Natural killer cell (primary cell): Measurements from ENCODE around the gene SPOCK1. TPM values are rescaled to one million over a fixed set of nuclear protein-coding genes. Genes with fewer than 3 reads are reported as not detected.

Experiments used
- ATAC-seq, 3 donors: fragments of 150-1000 bp in 2 of 3; fragments of 200-7000 bp in 1 of 3; cut with Tn5 transposase; 1 replicate in 1 of 3; 2 replicates in 2 of 3; pipeline ENCODE4 v1.10.0; 2021; ENCODE audit warnings: mild to moderate bottlenecking in 2 of 3, moderate library complexity in 2 of 3
- DNase-seq, 2 donors: peaks; one replicate each; pipeline versions ENCODE4 v3.0.0 to v3.0.0-alpha.2; 2013 to 2021; ENCODE audit warnings: mixed read lengths in 1 of 2
- H3K27ac ChIP-seq: one replicate; pipeline ENCODE4 v1.5.1; 2013; ENCODE audit warnings: mild to moderate bottlenecking, low read length
- H3K27me3 ChIP-seq: one replicate; pipeline ENCODE4 v1.6.1; 2013; ENCODE audit warnings: low read length; ENCODE audit not compliant: control insufficient read depth, insufficient read depth
- H3K36me3 ChIP-seq: one replicate; pipeline ENCODE4 v1.6.1; 2013; ENCODE audit warnings: low read length; ENCODE audit not compliant: control insufficient read depth, insufficient read depth
- H3K4me1 ChIP-seq: one replicate; pipeline ENCODE4 v1.6.1; 2013; ENCODE audit warnings: low read length; ENCODE audit not compliant: control insufficient read depth, insufficient read depth
- H3K4me3 ChIP-seq: one replicate; pipeline ENCODE4 v1.5.1; 2013; ENCODE audit warnings: low read length
- H3K9me3 ChIP-seq: one replicate; pipeline ENCODE4 v1.6.1; 2013; ENCODE audit warnings: low read length; ENCODE audit not compliant: control insufficient read depth, insufficient read depth
- H3K27ac Mint-ChIP-seq, 2 donors: one replicate each; pipeline ENCODE4 v1.8.0; 2022; ENCODE audit warnings: mild to moderate bottlenecking in 2 of 2, mixed read lengths in 2 of 2, moderate library complexity in 1 of 2
- H3K27me3 Mint-ChIP-seq, 2 donors: one replicate each; pipeline ENCODE4 v1.8.0; 2022; ENCODE audit warnings: low read depth in 2 of 2, mixed read lengths in 2 of 2
- H3K36me3 Mint-ChIP-seq: one replicate; pipeline ENCODE4 v1.8.0; 2022; ENCODE audit warnings: mixed read lengths
- H3K4me1 Mint-ChIP-seq, 2 donors: one replicate each; pipeline ENCODE4 v1.8.0; 2022; ENCODE audit warnings: mixed read lengths in 2 of 2
- H3K4me3 Mint-ChIP-seq: one replicate; pipeline ENCODE4 v1.8.0; 2022; ENCODE audit warnings: mild to moderate bottlenecking, moderate library complexity, mixed read lengths
- H3K9me3 Mint-ChIP-seq, 2 donors: one replicate each; pipeline ENCODE4 v1.8.0; 2022; ENCODE audit warnings: mixed read lengths in 2 of 2
- CTCF ChIP-seq: fragments of 200-600 bp; IDR thresholded peaks from one replicate; pipeline ENCODE4 v1.8.0; 2022; ENCODE audit warnings: antibody characterized with exemption
- WGBS: methylation state at CpG from one replicate; pipeline ENCODE4 v1.1.7; 2013; ENCODE audit warnings: missing lambda C conversion rate; ENCODE audit not compliant: insufficient coverage; 5-methylcytosine and 5-hydroxymethylcytosine counted together
- intact Hi-C: fragments of 100-400 bp; cut with micrococcal nuclease; formaldehyde crosslinking; loops from one replicate; pipeline ENCODE4 v1.14.2; 2022
- total RNA-seq, 4 donors: library from RNA; stranded (reverse); fragments of 120-200 nt in 1 of 4; gene quantifications; one replicate each; pipeline versions ENCODE4 v1.2.3 to v1.2.4, GENCODE V29; 2013 to 2022

SPOCK1 gene
- total RNA-seq, 3 donors from 2014 or later (not counting 1 experiment from before 2014, with no cell fraction given) = 0.09 to 1.6 (median 0.61) TPM

- Mint-ChIP-seq H3K27me3 (peaks cover 0 to 2% of the 10 kb centered on the region in 2 donors), H3K36me3 (no peaks in the 10 kb centered on the region), H3K9me3 (peaks cover 0 to 2% of the 10 kb centered on the region in 2 donors), H3K27ac (no peak overlapping the region), H3K4me3 (no peak overlapping the region), H3K4me1 (no peaks in the 10 kb centered on the region)
- Histone ChIP-seq H3K4me3 (no peak overlapping the region), H3K4me1 (no peaks in the 10 kb centered on the region), H3K9me3 (no peaks in the 10 kb centered on the region), H3K36me3 (no peaks in the 10 kb centered on the region), H3K27me3 (no peaks in the 10 kb centered on the region), H3K27ac (no peak overlapping the region)
- ATAC-seq (no peak), DNase-seq (no peak)
- TF ChIP-seq CTCF = no peak
- WGBS = 83% methylated on average over 1 of the region's 1 CpG
- intact Hi-C loops = no loop called here
These were observed 407.7 kb downstream of the SPOCK1 start for GRCh38 chr5:137091472-137091871.

- no peak for TF ChIP-seq CTCF
- DNase-seq (no peak), ATAC-seq (no peak)
- H3K36me3 Mint-ChIP-seq = no peaks in the 10 kb centered on the region
- no peaks in the 10 kb centered on the region for H3K4me1 ChIP-seq
- no peaks in the 10 kb centered on the region for H3K4me1 Mint-ChIP-seq
- H3K9me3 ChIP-seq = no peaks in the 10 kb centered on the region
- H3K9me3 Mint-ChIP-seq = peaks cover 0 to 2% of the 10 kb centered on the region in 2 donors
- peaks cover 0 to 2% of the 10 kb centered on the region in 2 donors for H3K27me3 Mint-ChIP-seq
- intact Hi-C loops = no loop called here
- H3K36me3 ChIP-seq = no peaks in the 10 kb centered on the region
- H3K27ac Mint-ChIP-seq = no peak overlapping the region
- 57% methylated on average over 2 of the region's 2 CpGs for WGBS
- H3K4me3 Mint-ChIP-seq = no peak overlapping the region
- no peak overlapping the region for H3K4me3 ChIP-seq
- H3K27me3 ChIP-seq = no peaks in the 10 kb centered on the region
- H3K27ac ChIP-seq = no peak overlapping the region
These were observed 408.4 kb downstream of the SPOCK1 start for GRCh38 chr5:137090721-137091120.

GRCh38 chr5:137090151-137090550 is 409.0 kb downstream of the SPOCK1 start:
- no peak for TF ChIP-seq CTCF
- no peak overlapping the region for H3K4me3 Mint-ChIP-seq

DNA sequence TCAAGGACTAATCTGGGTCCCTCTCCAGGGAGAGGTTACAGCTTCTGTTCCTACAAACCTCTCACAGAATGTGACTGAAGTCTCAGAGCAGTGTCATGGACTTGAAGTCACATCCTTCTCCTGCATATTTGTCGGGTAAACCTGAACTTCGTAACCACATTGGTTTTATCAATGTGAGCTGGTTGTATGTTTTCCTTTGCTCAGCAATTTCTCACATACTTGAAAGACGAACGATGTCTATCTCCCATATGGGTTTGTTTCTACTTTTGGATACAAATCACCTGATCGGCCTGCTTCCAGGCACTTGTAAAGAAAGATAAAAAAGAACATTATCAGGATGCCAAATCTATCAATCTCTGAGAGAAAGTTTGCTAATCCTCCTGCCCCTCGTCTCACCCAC is 411.0 kb downstream of the SPOCK1 start:
- Mint-ChIP-seq H3K4me1 (no peaks in the 10 kb centered on the region), H3K36me3 (no peaks in the 10 kb centered on the region), H3K27ac (no peak overlapping the region), H3K4me3 (no peak overlapping the region), H3K9me3 (no peaks in the 10 kb centered on the region), H3K27me3 (peaks cover 0 to 2% of the 10 kb centered on the region in 2 donors)
- no peak overlapping the region for H3K4me3 ChIP-seq
- no peaks in the 10 kb centered on the region for H3K36me3 ChIP-seq
- H3K27me3 ChIP-seq = no peaks in the 10 kb centered on the region
- no peaks in the 10 kb centered on the region for H3K4me1 ChIP-seq
- intact Hi-C loops = no loop called here
- ATAC-seq = no peak
- H3K9me3 ChIP-seq = no peaks in the 10 kb centered on the region
- TF ChIP-seq CTCF = no peak
- no peak overlapping the region for H3K27ac ChIP-seq
- DNase-seq = no peak
- WGBS = 91% methylated on average over 4 of the region's 6 CpGs

More at GRCh38 chr5:137090151-137090550, 409.0 kb downstream of the SPOCK1 start:
- Mint-ChIP-seq H3K36me3 (no peaks in the 10 kb centered on the region), H3K27me3 (peaks cover 0 to 2% of the 10 kb centered on the region in 2 donors), H3K27ac (no peak overlapping the region), H3K9me3 (peaks cover 0 to 2% of the 10 kb centered on the region in 2 donors), H3K4me1 (no peaks in the 10 kb centered on the region)
- H3K27me3 ChIP-seq = no peaks in the 10 kb centered on the region
- H3K4me1 ChIP-seq = no peaks in the 10 kb centered on the region
- ATAC-seq (no peak), DNase-seq (no peak)
- intact Hi-C loops = no loop called here
- no peaks in the 10 kb centered on the region for H3K9me3 ChIP-seq
- no peak overlapping the region for H3K27ac ChIP-seq
- WGBS = 80% methylated on average over 1 of the region's 1 CpG
- no peaks in the 10 kb centered on the region for H3K36me3 ChIP-seq
- no peak overlapping the region for H3K4me3 ChIP-seq
